PFSK-1 (cell line): ENCODE data around the gene C1QTNF2.

Experiments used
- FOXP2 ChIP-seq: optimal IDR thresholded peaks from 2 replicates; pipeline ENCODE3; 2011; ENCODE audit warnings: borderline replicate concordance, control low read depth, inconsistent platforms; ENCODE audit not compliant: insufficient read depth; ENCODE audit errors: extremely low read length, extremely low read depth
- POLR2AphosphoS5 ChIP-seq: IDR thresholded peaks from 2 replicates; pipeline ENCODE4 v1.6.1; 2012; ENCODE audit warnings: low read depth, mild to moderate bottlenecking, control low read depth, low read length, moderate library complexity
- REST ChIP-seq, 2 experiments: IDR thresholded peaks; 2 replicates each; pipeline versions ENCODE4 v1.6.1 to v1.8.0; 2011 to 2012; ENCODE audit warnings: low read depth in 2 of 2, low read length in 2 of 2, control low read depth in 1 of 2, inconsistent platforms in 1 of 2, mild to moderate bottlenecking in 1 of 2, moderate library complexity in 1 of 2; ENCODE audit not compliant: insufficient read depth in 1 of 2
- SIN3A ChIP-seq: IDR thresholded peaks from 2 replicates; pipeline ENCODE4 v1.6.1; 2012; ENCODE audit warnings: mild to moderate bottlenecking, low read length, moderate library complexity, borderline replicate concordance; ENCODE audit not compliant: insufficient read depth
- TAF1 ChIP-seq: IDR thresholded peaks from 2 replicates; pipeline ENCODE4 v1.6.1; 2012; ENCODE audit warnings: low read length, control low read depth, borderline replicate concordance; ENCODE audit not compliant: insufficient read depth

C1QTNF2 gene

GRCh38 chr5:160375701-160376100 lies 5.3 kb upstream of the C1QTNF2 start:
- TF ChIP-seq REST (IDR thresholded peaks at IDR 0.05; ENCODE audit: insufficient read depth in 1 of 2, low read depth in 2 of 2, low read length in 2 of 2): no peak
- TF ChIP-seq FOXP2: no peak
- TF ChIP-seq POLR2AphosphoS5: no peak
- no peak for TF ChIP-seq SIN3A

GRCh38 chr5:160375166-160375565 lies 4.7 kb upstream of the C1QTNF2 start:
- no peak for TF ChIP-seq FOXP2
- TF ChIP-seq SIN3A: no peak
- TF ChIP-seq TAF1: no peak
- TF ChIP-seq REST (IDR thresholded peaks at IDR 0.05; ENCODE audit: insufficient read depth in 1 of 2, low read depth in 2 of 2, low read length in 2 of 2): no peak
- TF ChIP-seq POLR2AphosphoS5: no peak

- no peak for TF ChIP-seq SIN3A
- no peak for TF ChIP-seq FOXP2
- no peak for TF ChIP-seq TAF1
- no peak for TF ChIP-seq POLR2AphosphoS5
- TF ChIP-seq REST (IDR thresholded peaks at IDR 0.05; ENCODE audit: insufficient read depth in 1 of 2, low read depth in 2 of 2, low read length in 2 of 2): no peak
Observed at GRCh38 chr5:160371294-160371693, 868 bp upstream of the C1QTNF2 start.

GRCh38 chr5:160370713-160371034 lies 248 bp upstream of the C1QTNF2 start:
- TF ChIP-seq REST (IDR thresholded peaks at IDR 0.05; ENCODE audit: insufficient read depth in 1 of 2, low read depth in 2 of 2, low read length in 2 of 2) (no peak), TAF1 (no peak), FOXP2 (no peak), POLR2AphosphoS5 (no peak), SIN3A (no peak)

GRCh38 chr5:160367885-160368284 lies 2.5 kb downstream of the C1QTNF2 start:
- TF ChIP-seq TAF1: no peak
- TF ChIP-seq REST (IDR thresholded peaks at IDR 0.05; ENCODE audit: insufficient read depth in 1 of 2, low read depth in 2 of 2, low read length in 2 of 2): no peak
- TF ChIP-seq SIN3A: no peak
- TF ChIP-seq FOXP2: no peak
- TF ChIP-seq POLR2AphosphoS5: no peak
